Stimulated activated CD4-positive, alpha-beta T cell treated with anti-CD3 and anti-CD28 coated beads, Interleukin-1b, Interleukin-23, amount 100 ng/mL, for 48 hours (primary cell): ENCODE data around the gene CNR1.

Experiments
- DNase-seq: peaks from one replicate; pipeline ENCODE4 v3.0.0-alpha.2; 2020

The CNR1 gene

DNA sequence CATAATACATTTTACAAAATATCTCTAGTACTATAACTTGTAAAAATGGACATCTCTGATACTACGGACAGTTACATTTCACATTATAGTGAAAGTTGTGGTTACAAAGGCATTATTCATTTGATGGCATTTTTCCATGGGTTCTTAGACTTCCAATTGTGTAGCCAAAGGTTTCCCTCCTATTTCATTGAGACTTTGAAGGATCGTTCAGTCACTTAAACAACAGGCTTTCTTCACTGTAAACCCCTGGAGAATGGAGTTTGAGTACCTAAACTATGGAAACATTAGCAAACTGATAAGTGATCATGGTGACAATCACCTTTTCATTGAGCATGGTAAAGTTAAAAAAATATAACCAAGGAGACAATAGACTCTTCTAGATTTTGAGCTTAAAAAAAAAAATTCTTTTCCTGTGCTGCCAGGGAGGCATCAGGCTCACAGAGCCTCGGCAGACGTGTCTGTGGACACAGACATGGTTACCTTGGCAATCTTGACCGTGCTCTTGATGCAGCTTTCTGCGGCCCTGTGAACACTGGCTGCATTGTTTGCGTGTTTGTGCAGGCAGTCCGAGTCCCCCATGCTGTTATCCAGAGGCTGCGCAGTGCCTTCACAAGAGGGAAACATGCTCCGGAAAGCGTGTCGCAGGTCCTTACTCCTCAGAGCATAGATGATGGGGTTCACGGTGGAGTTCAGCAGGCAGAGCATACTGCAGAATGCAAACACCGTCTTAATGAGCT is 22.6 kb downstream of the CNR1 start:
- DNase-seq, result no peak

DNA sequence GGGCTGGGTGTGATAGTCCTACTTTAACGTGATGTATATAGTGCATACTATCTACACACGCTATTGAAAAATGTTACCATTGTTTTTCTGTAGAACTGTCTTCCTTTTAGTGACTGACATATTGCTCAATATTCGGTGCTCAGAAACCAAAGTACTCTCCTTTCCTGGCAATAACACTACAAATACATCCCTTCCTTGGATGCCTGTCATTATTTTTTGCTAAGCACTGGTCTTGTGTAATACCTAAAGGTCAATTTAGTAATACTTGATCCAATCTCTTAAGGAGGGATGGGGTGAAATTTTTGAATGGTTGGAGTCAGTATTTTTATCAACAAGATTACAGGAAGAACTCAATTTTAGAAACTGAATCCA is 23.9 kb downstream of the CNR1 start:
- DNase-seq, result no peak

DNA sequence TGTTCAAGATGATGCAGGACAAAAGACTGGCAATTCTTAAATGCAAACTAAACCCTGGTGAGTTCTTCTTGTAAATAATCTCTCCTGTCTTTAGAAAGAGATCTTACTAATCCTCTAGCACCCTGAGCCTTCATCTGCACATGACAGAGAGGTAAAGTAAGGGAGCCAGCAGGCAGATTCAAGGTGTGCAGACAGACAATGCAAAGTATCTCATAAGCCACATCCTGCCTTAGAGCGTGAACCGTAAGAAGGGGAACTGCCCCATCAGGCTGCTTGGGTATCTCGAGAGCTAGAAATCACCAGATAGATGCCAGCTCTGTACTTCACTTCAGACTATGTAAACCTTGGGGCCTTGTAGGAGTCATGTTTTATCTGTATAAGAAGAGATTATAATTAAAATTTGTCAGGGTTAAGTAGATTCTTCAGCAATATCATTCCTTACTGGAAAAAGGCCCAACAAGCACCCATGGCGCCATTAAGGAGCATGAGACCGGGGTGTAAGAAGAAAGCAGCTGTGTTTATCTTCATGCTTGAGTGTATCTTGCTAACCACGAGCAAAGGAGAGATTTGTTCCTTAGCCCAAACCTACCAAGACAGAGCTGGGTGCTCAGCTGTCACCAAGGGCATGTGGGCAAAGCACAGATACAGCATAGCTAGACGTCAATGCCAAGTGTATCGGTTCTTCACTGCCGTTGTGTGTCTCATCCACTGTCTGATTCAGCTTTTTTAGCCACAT is 24.4 kb downstream of the CNR1 start:
- DNase-seq, result no peak

DNA sequence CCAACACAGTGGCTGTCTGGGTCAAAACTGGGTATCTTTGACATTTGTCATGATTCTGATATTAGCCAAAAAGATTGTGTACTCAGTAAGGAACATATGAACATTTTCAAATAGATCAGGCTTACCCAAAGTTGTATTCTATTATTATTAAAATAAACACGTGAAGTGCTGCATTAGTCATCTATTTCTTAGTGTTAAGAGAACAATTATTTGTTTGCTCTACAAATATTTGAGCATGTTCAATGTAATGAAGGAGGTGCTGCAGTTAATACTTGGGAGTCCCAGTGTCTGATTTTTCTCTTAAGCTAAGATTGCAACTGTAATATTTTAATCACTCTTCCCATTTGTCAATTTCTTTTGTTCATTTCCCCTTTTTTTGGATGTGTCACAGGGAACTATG is 28.2 kb downstream of the CNR1 start:
- DNase-seq, result no peak

DNA sequence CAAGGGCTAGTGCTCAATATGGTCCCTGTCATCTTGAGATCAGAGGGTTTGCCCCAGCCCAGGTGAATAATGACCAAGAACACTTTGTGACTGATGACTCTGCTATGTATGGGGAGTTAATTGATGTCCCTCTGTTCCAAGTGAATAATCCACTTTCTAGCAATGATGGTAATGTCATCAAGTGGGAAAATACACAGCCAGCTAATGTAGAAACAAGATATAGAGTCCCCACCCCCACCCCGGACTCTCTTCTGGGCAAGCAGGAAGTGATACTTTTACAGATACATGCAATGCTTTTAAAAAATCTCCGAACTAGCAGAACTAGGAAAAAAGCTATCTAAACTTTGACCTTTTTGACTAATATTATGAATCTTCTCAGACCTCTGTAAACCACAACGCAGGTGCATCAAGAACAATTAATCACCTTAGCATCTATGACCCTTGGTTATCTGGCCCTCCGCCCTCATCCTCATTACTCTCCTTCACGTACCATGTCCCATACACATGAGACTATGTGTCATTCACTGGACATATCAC is 30.5 kb downstream of the CNR1 start:
- no peak for DNase-seq

DNA sequence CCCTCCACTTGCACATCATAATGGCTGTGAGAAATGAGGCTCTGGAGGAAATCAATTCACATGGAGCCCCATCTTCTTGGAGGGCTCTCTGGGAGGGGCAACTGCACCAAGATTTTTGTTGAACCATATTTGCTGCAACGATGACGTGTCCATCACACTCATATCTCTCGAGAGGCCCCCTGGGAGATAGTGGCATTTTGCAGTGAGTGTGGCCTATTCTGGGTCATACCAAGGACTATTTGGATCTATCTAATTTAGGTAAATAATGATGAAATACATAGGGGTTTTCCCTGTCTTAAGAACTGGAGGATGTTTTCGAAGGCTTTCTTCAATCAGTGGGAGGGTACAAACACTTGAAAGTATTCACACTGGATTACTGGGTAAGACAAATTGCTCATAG is 31.6 kb downstream of the CNR1 start:
- no peak for DNase-seq

DNA sequence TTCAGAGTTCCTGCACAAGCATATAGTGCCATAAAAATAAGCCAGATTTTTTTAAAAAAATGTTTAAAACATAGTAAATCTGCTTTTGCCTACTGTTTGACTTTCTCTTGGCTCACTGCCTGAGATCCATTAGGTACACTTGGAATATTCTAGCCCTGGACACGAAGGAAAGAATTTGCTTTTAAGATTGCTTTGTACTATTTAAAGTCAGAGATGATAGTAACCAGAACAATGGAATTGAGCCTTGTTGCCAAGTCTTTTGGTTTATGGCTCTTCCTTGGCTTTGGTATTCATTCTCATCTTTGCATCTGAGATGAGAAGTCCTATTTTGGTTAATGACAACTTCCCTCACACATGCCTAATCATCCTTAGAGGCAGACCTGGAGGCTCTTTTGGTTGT is 32.4 kb downstream of the CNR1 start:
- DNase-seq, result no peak

DNA sequence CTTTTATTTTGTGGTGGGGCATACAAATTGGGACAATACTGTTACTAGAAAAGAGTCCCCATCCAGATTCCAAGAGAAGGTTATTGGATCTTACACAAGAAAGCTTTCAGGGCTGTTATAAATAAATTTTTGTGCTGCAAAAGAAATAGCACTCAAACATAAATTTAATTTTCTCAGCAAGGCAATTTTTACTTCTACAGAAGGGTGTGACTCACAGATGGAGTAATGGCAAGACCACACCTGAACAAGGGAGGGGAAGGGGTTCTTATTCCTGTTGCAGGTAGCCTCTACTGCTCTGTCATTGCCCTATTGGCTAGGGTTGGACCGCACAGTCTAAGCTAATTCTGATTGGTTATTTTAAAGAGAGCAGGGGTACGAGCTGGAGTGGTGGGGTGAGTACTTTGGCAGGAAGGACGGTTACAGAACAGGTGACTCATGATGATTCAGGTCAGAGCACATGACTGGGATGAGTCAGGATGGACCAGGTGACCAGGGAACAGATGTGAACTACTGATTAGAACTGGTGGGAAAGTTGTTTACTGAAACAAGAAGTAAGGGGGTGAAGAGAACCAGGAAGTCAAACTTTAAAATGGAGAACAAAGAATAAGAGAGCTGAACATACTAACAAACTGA is 41.1 kb downstream of the CNR1 start:
- no peak for DNase-seq

DNA sequence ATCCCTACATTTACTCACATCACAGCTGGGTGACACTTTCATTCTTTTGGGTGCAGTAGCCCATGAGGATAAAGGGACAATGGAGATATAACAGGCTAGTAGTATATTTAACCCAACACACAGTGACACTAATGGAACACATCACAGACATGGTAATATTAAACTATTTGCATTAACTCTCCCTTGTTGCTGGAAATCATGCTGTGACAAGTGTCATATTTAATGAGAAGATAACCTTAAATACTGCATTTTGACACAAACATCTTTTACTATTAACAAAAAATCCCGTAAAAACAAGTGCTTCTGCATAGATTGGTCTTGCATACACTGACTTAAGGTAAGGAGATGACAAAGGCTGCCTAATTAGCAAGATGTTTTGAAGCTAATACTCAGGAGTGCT is 45.5 kb downstream of the CNR1 start:
- no peak for DNase-seq

DNA sequence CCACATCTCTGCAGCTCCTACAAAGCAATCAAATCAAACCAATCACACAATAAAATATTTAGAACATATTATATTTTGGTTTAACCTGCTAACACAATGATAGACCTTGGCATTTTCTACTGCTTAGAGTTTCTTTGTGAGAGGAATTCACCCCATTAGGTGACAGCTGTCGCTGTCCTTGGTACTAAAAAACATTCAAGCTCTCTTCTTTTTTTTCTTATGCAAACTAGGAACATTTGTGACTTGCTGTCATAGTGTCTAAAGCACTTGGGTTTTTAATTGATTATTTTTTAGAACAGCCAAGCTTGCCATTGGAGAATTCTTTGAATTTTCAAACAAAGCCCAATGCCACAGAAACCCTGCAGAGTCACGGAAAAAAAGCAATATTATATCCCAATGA is 46.4 kb downstream of the CNR1 start:
- no peak for DNase-seq

DNA sequence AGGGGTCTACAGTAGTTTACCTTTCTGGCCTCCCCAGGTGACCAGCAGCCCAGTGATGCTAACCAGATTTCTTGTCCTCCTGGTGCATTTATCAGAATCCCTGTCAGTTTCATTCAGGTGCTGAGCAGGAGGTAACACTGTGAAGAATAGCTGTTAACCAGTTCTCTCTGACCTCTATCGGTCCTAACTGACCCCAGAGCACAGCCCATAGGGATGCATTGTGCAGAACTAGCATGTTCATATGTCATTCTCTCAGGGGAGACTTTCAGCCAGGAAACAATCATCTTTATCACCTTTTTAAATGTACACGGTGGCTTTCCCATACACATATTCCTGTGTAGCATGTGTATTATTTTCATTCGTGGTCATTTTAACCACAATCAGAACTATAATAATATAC is 49.9 kb downstream of the CNR1 start:
- no peak for DNase-seq

DNA sequence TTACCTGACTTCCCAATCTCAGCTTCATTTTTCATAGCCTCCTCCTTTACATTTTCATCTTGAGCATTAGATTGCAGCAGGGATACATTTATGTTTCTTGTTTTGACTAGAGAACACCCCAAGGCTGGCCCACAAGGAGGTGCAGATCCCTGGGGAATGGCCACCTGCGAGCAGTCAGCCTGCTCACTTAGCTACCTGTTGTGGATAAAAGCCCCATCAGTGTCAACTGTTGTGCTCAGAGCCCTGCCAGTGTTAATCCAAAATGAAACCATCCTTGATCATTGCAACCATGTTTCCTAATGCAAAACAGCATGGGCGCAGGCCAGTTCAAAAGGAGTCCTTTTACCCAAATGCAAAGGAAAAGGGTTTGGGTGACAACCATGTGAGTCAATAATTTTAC is 50.8 kb downstream of the CNR1 start:
- DNase-seq, result no peak

DNA sequence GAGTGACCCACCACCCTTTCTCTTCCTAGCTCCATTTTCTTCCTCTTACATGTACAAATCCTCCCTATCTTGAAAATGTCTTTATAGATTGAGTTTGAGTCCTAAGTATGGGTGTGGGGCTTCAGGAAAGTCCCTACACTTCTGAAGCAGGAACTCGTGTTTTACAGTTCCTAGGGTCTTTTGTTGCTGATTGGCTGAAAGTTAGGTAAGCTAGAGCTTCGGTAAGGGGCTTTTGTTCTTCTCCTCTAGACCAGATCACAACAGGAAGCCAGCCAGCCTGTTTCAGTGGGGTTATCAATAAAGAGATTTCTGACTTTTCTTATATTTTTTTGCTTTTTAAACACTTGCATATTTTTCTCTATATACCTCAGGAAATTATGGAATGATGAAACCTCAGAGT is 51.3 kb downstream of the CNR1 start:
- no peak for DNase-seq

DNA sequence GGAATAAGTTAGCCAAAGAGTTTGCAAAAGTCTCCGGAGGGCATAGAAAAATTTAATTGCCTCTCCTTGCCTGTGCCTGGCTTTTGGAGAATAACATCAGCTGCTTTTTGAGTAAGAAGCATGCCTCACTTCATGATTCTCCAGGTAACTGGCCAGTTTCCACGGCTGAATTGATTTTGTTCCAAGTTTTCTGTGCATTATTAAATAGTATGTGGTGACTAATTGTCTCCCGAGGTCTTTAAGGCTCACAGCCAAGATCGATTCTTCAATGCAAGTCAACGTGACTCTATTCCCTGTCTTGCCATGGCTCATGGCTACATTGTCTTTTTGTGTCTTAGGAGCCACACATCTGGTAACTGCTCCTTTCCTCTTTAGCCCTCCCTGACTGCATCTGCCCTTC is 54.2 kb downstream of the CNR1 start:
- no peak for DNase-seq

DNA sequence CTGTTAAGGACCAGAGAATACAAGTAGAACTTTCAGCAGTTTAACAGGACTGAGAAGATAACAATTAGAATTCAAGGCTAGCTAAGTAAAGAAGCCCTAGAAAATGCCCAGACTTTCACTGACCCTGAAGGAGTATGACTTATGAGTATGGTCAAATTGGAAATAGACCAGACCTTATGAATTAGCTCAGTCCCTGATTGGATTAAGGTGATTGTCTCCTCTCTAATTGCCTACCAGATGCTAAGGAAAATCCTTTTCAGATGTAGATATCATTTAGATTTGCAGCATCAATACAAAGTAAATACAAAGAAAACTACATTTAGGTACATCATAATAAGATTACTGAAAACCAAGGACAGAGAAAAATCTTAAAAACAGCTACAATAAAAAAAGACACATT is 58.9 kb downstream of the CNR1 start:
- DNase-seq, result no peak

DNA sequence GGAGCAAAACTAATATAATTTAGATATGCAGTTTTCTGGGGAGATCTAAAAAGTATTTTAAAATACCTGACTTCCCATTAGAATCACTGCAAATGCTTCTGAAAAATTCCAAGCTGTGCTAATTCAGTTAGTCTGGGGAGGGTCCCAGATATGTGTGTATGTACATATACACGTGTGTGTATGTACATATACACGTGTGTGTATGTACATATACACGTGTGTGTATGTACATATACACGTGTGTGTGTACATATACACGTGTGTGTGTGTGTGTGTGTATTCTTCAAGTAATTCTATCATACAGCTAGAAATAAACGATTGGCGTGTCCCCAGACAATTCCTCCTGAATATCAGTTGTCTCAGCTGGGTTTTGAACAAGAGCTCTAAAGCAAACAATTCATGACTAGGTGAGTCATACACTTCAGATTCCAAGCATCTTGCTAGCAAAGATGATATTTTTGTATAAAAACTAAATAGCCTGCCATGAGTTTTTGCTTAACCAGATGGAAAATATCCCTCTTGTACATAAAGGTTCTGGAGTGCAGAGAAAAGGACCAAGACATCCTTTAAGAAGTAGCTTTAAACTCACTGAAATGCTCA is 60.3 kb downstream of the CNR1 start:
- DNase-seq, result no peak
